Loucy (cell line): ENCODE measurements around the gene FOXE3.

ENCODE experiments used
- H2AFZ ChIP-seq: fragments of 200-600 bp; sonication (generic); 2 replicates; pipeline ENCODE4 v1.6.0; 2016; ENCODE audit warnings: antibody characterized with exemption, mild to moderate bottlenecking, low read length, moderate library complexity
- H3F3A ChIP-seq: fragments of 200-600 bp; 2 replicates; pipeline ENCODE4 v1.6.0; 2016; ENCODE audit warnings: antibody characterized with exemption, low read depth, mild to moderate bottlenecking
- H3K27me3 ChIP-seq: fragments of 200-600 bp; sonication (generic); 2 replicates; pipeline ENCODE4 v1.6.1; 2014; ENCODE audit warnings: low read length, mild to moderate bottlenecking; ENCODE audit not compliant: insufficient read depth, poor library complexity, severe bottlenecking
- H3K36me3 ChIP-seq: fragments of 200-600 bp; sonication (generic); 2 replicates; pipeline ENCODE4 v1.6.1; 2016; ENCODE audit warnings: low read length; ENCODE audit not compliant: insufficient read depth
- H3K4me1 ChIP-seq: fragments of 200-600 bp; sonication (generic); 2 replicates; pipeline ENCODE4 v1.5.1; 2014; ENCODE audit warnings: low read length, mild to moderate bottlenecking; ENCODE audit not compliant: insufficient read depth, poor library complexity, severe bottlenecking
- H3K4me2 ChIP-seq: fragments of 200-600 bp; sonication (generic); 2 replicates; pipeline ENCODE4 v1.6.0; 2014; ENCODE audit warnings: antibody characterized with exemption, low read length, low read depth, mild to moderate bottlenecking; ENCODE audit not compliant: poor library complexity, severe bottlenecking
- H3K4me3 ChIP-seq: fragments of 200-600 bp; sonication (generic); 2 replicates; pipeline ENCODE4 v1.5.1; 2014; ENCODE audit warnings: low read length, mild to moderate bottlenecking, mixed read lengths; ENCODE audit not compliant: poor library complexity, severe bottlenecking
- H3K79me2 ChIP-seq: fragments of 200-600 bp; sonication (generic); 2 replicates; pipeline ENCODE4 v1.6.1; 2014; ENCODE audit warnings: low read length; ENCODE audit not compliant: insufficient read depth
- H3K9ac ChIP-seq: fragments of 200-600 bp; sonication (generic); 2 replicates; pipeline ENCODE4 v1.6.0; 2014; ENCODE audit warnings: mild to moderate bottlenecking, low read depth, low read length, moderate library complexity; ENCODE audit not compliant: poor library complexity, severe bottlenecking
- H3K9me2 ChIP-seq: fragments of 200-600 bp; sonication (generic); replicated peaks from 2 replicates; pipeline ENCODE4 v1.6.1; 2016; ENCODE audit warnings: low read depth, low read length, mixed read lengths
- H3K9me3 ChIP-seq: fragments of 200-600 bp; sonication (generic); 2 replicates; pipeline ENCODE4 v1.6.1; 2014; ENCODE audit warnings: mild to moderate bottlenecking, antibody characterized with exemption, low read length, low read depth; ENCODE audit not compliant: insufficient read depth
- H4K20me1 ChIP-seq: fragments of 200-600 bp; sonication (generic); 2 replicates; pipeline ENCODE4 v1.6.0; 2014; ENCODE audit warnings: antibody characterized with exemption, low read length, mild to moderate bottlenecking; ENCODE audit not compliant: insufficient read depth, poor library complexity, severe bottlenecking
- CTCF ChIP-seq: fragments of 200-600 bp; sonication (generic); conservative IDR thresholded peaks from 2 replicates; pipeline ENCODE4 v1.5.1; 2014; ENCODE audit warnings: mild to moderate bottlenecking, antibody characterized with exemption, low read length
- EZH2phosphoT487 ChIP-seq: fragments of 200-600 bp; IDR thresholded peaks from 2 replicates; pipeline ENCODE4 v1.6.1; 2018; ENCODE audit warnings: antibody characterized with exemption, mild to moderate bottlenecking, moderate library complexity, borderline replicate concordance

Gene FOXE3

GRCh38 chr1:47374501-47374900, 41.6 kb upstream of the FOXE3 start:
- H3K9me3 ChIP-seq: no peaks in the 10 kb centered on the region
- H3K27me3 ChIP-seq: no peaks in the 10 kb centered on the region
- no peaks in the 10 kb centered on the region for H4K20me1 ChIP-seq
- peaks cover 77% of the 10 kb centered on the region for H3K36me3 ChIP-seq
- H3F3A ChIP-seq: no peaks in the 10 kb centered on the region
- no peaks in the 10 kb centered on the region for H3K79me2 ChIP-seq
- no peaks in the 10 kb centered on the region for H3K9me2 ChIP-seq
- no peak overlapping the region for H3K4me3 ChIP-seq
- H3K9ac ChIP-seq: no peak overlapping the region
- H2AFZ ChIP-seq: no peak overlapping the region
- H3K4me2 ChIP-seq: no peak overlapping the region
- no peaks in the 10 kb centered on the region for H3K4me1 ChIP-seq
- no peak for TF ChIP-seq EZH2phosphoT487
- no peak for TF ChIP-seq CTCF

DNA sequence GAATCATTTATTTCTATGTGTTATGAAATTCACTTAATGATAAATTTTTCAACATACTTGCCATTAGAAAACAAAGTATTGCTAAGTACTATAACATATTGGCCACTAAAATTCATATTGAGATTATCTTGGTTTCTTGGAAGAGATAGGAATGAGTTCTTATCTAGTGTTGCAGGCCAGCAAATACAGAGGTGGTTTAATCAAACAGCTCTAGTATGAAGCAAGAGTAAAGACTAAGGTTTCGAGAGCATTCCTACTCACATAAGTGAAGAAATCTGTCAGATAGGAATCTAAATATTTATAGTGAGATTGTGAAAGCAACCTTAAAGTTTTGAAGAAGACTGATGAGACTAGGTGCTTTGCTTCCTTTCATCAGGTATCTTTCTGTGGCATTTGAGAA, 37.9 kb upstream of the FOXE3 start:
- H3K79me2 ChIP-seq: no peaks in the 10 kb centered on the region
- peaks cover 69% of the 10 kb centered on the region for H3K36me3 ChIP-seq
- H2AFZ ChIP-seq: no peak overlapping the region
- no peak overlapping the region for H3K4me2 ChIP-seq
- H3K9me3 ChIP-seq: no peaks in the 10 kb centered on the region
- H3F3A ChIP-seq: no peaks in the 10 kb centered on the region
- no peaks in the 10 kb centered on the region for H4K20me1 ChIP-seq
- H3K4me3 ChIP-seq: no peak overlapping the region
- H3K4me1 ChIP-seq: no peaks in the 10 kb centered on the region
- no peak overlapping the region for H3K9ac ChIP-seq
- TF ChIP-seq EZH2phosphoT487: no peak
- TF ChIP-seq CTCF: no peak
- H3K27me3 ChIP-seq: no peaks in the 10 kb centered on the region
- no peaks in the 10 kb centered on the region for H3K9me2 ChIP-seq

DNA sequence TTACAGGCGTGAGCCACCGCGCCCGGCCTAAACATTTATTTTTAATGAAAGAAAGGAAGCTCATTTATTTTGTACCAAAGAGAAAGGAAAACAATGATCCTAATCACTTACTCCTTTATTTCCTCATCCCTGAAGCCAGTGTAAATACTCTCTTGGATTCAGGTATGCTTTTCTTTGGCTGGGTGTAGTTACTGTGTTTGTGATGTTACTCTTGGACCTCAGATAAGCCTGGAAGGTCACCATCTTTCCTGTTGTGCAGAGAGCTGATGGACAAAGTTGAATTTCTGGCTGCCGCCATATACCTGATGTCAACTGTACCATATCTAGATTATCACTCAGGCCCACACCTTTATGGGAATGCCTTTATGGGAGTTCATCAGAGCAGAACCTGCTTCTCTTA, 35.4 kb upstream of the FOXE3 start:
- Histone ChIP-seq H2AFZ (no peak overlapping the region), H3K36me3 (peaks cover 45% of the 10 kb centered on the region)

More for the DNA sequence above, 35.4 kb upstream of the FOXE3 start:
- H3K9me3 ChIP-seq: no peaks in the 10 kb centered on the region
- TF ChIP-seq EZH2phosphoT487 (no peak), CTCF (no peak)
- no peaks in the 10 kb centered on the region for H3K4me1 ChIP-seq
- H3K4me3 ChIP-seq: no peak overlapping the region
- no peaks in the 10 kb centered on the region for H4K20me1 ChIP-seq
- H3K79me2 ChIP-seq: no peaks in the 10 kb centered on the region
- H3K9ac ChIP-seq: no peak overlapping the region
- no peaks in the 10 kb centered on the region for H3K27me3 ChIP-seq
- no peaks in the 10 kb centered on the region for H3F3A ChIP-seq
- no peak overlapping the region for H3K4me2 ChIP-seq
- H3K9me2 ChIP-seq: no peaks in the 10 kb centered on the region
